Measurements from ENCODE around the gene UBE2S. TPM values are rescaled to one million over a fixed set of nuclear protein-coding genes. Genes with fewer than 3 reads are reported as not detected.

UBE2S gene
- total and polyA plus RNA-seq, 10 of the 15 experiments (the other 5 are each of a cell fraction or from before 2014, with no cell fraction given) = 2.3 to 640 (median 127) TPM

DNA sequence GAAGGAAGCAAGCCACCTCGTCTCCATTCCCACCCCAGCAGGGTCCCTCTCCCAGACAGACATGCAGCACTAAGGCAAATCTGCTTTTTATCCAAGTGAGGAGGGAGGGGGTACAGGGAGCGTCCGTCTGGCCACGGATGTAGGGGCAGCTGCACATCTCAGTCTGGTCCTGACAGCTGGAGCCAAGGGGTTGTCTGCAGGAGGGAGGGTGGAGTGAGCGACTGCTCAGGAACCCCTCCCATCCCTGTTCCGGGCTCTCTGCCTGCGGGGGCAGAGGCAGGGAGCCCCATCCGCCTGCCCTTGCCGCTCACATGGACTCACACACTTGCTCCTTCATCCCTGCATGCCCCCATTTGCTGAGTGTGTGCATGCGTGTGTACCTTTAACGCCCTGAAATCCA lies 28.4 kb downstream of the UBE2S start:
- Histone ChIP-seq H3K9me3 (replicated peaks; ENCODE audit: control insufficient read depth, insufficient read depth, low read length) (no peaks in the 10 kb centered on the region), H3K4me1 (ENCODE audit: control insufficient read depth, insufficient read depth, low read length) (peaks cover 8% of the 10 kb centered on the region), H3K4me2 (ENCODE audit: control insufficient read depth, insufficient read depth) (no peak overlapping the region), H3K4me3 (no peak overlapping the region), H3K36me3 (ENCODE audit: control insufficient read depth in 2 of 2, insufficient read depth in 2 of 2, low read length in 1 of 2) (no peaks in the 10 kb centered on the region), H3K9ac (ENCODE audit: control insufficient read depth, insufficient read depth, low read length) (no peak overlapping the region), H3K79me2 (ENCODE audit: control insufficient read depth, insufficient read depth, low read length) (peaks cover 7% of the 10 kb centered on the region), H4K20me1 (ENCODE audit: control insufficient read depth, insufficient read depth) (no peaks in the 10 kb centered on the region), H3K27me3 (replicated peaks in 1 of 2; ENCODE audit: control insufficient read depth in 2 of 2, insufficient read depth in 2 of 2, low read length in 1 of 2) (no peaks in the 10 kb centered on the region), H3K27ac (ENCODE audit: control insufficient read depth, insufficient read depth) (no peak overlapping the region), H2AFZ (ENCODE audit: control insufficient read depth, low read depth, low read length) (no peak overlapping the region)
- FAIRE-seq = no peak
- DNase-seq (ENCODE audit: low read depth, low spot score) = no peak
- in situ Hi-C loops (cut with MboI) (no loop called here), intact Hi-C loops (cut with micrococcal nuclease; ENCODE audit: unreplicated experiment) (no loop called here)
- WGBS (ENCODE audit: insufficient coverage, insufficient replicate concordance, low lambda C conversion rate, missing lambda C conversion rate) = 60% methylated on average over 11 of the region's 11 CpGs
- CTCF ChIA-PET = interaction anchor here (1.6 kb wide), 1 partner anchor 78 kb away, joined by 4 read pairs; no protein-coding TSS in a partner anchor
- no peak for TF ChIP-seq POLR2AphosphoS5 (IDR thresholded peaks at IDR 0.05; ENCODE audit: low read length)
- TF ChIP-seq MTA2 (IDR thresholded peaks at IDR 0.05; ENCODE audit: low read depth) = no peak
- TF ChIP-seq, protein P1, sequence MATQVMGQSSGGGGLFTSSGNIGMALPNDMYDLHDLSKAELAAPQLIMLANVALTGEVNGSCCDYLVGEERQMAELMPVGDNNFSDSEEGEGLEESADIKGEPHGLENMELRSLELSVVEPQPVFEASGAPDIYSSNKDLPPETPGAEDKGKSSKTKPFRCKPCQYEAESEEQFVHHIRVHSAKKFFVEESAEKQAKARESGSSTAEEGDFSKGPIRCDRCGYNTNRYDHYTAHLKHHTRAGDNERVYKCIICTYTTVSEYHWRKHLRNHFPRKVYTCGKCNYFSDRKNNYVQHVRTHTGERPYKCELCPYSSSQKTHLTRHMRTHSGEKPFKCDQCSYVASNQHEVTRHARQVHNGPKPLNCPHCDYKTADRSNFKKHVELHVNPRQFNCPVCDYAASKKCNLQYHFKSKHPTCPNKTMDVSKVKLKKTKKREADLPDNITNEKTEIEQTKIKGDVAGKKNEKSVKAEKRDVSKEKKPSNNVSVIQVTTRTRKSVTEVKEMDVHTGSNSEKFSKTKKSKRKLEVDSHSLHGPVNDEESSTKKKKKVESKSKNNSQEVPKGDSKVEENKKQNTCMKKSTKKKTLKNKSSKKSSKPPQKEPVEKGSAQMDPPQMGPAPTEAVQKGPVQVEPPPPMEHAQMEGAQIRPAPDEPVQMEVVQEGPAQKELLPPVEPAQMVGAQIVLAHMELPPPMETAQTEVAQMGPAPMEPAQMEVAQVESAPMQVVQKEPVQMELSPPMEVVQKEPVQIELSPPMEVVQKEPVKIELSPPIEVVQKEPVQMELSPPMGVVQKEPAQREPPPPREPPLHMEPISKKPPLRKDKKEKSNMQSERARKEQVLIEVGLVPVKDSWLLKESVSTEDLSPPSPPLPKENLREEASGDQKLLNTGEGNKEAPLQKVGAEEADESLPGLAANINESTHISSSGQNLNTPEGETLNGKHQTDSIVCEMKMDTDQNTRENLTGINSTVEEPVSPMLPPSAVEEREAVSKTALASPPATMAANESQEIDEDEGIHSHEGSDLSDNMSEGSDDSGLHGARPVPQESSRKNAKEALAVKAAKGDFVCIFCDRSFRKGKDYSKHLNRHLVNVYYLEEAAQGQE (IDR thresholded peaks at IDR 0.05; ENCODE audit: low read depth, low read length) = no peak
- ATAC-seq = no peak
- BruUV-seq (replicated peaks) = no TSS peak
- SMC1A ChIA-PET (ENCODE audit: uncharacterized antibody, unreplicated experiment) = no interaction called here
- RAD21 ChIA-PET (ENCODE audit: unreplicated experiment) = no interaction called here
- POLR2A ChIA-PET = no interaction called here
